GM21528 (cell line): ENCODE measurements around the gene PSMB8.

Experiments
- ATAC-seq: cut with Tn5 transposase; IDR thresholded peaks from one replicate; pipeline ENCODE4 v1.9.1; 2021; ENCODE audit warnings: mild to moderate bottlenecking, moderate library complexity; ENCODE audit not compliant: unreplicated experiment, low FRiP score

Gene PSMB8

DNA sequence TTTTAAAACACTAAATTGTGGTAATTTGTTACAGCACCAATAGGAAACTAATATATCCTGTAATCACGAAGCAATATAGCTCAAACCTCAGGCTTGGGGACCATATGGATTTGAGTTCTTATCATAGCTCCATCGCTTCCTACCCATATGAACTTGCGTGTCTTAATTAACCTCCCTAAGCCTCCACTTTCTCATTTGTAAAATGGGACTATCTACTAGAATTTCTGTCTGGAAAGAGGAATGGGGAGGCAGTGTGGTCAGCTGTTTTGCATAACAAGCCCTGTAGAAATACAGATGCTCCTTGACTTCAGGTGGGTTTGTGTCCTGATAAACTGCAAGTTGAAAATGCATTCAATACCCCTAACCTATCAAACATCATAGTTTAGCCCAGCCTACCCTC, 44.1 kb downstream of the PSMB8 start:
- ATAC-seq, result no peak

DNA sequence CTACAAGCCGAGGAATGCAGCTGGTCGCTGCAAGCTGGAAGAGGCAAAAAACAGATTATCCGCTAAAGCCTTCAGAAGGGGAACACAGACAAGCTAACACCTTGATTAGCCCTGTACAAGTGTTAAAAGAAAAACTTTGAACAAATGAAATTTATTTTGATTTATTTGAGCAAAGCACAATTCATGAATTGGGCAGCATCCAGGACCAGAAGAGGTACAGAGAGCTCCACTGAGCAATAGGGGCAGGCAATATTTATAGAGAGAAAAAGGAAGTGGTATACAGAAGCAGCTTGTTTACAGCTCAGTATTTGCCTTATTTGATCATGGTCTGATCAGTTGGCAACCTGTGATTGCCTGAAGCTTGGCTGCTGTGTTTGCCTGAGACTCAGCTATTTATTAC, 44.7 kb downstream of the PSMB8 start:
- ATAC-seq, result no peak

DNA sequence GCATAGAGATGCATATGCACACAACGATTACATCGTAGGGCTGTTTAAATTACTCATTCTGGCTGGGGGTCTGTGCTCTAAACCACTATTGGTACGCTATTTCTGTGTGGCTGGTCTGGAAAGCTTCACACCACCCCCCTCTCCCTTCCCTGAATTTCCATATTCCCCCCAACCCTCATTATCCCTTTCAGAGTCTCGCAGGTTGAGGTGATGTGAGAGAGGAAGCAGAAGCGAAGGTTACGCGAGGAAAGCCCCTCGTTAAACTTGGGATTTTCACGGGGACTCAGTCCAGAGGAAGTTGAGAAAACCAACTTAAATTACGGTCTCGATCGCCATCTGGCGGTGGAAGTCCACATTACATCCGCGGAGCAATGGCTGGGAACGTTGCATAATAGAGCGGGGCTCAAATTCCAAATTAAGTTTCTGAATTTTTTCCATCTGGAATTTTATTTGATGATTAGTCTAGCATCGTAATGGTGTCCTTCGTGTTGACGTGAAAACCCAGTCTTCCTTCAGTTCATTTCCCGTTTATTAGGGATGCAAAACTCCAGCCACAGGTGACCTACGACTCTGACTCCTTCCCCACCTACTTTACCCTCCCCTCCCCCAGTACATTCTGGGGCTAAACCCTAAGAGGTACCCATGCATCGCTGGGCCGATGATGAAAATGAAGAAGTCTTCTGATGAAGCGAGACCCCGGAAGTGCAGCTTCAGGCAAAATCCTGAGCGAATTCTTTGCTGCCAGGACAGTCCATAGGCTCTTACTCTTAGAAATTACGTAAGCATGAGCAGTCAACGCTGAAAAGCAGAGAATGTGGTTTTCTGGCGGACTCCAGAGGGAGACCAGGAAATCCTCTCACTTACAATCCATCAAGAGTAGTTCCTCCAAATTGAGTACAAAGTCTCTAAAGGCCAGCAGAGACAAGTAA, 46.7 kb downstream of the PSMB8 start:
- ATAC-seq, result no peak

DNA sequence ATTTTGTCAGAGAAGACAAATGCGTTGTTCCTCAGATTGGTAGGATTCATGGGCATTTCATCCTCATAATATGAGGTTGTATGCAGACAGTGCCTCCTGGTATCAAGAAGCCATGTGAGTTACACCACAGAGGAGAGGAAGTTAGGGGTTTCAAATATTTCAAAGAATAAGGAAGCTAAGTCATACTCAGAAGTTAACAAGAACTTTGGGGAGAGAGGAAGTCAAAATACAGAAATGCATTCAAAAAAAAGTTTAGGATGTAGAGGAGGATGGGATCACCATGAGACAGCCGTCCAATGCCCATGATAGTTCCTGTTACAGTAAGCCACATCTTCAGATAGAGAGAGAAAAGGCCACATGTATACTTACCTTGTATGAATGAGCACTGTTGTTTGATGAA, 49.3 kb downstream of the PSMB8 start:
- no peak for ATAC-seq

DNA sequence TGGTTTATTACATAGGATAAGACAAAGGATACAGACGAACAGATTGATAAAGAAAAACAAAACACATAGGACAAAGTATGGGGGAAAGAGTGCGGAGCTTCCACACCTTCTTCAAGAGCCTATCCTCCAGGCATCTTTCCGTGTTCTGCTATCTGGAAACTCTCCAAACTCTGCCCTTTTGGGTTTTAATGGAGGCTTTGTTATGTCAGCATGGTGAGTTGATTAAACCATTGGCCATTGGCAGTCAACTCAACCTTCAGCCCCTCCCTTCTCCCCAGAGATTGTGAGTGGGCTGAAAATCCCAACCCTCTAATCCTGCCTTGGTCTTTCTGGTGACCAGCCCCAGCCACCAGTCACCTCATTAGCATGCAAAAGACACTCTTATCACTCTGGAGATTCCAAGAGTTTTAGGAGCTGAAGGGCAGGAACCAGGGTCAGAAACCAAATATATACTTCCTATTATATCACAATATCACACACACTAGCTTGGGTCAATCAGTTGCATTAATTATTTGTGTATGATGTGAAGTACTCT, 50.9 kb downstream of the PSMB8 start:
- no peak for ATAC-seq
